ENCODE data around the gene MED13.

The MED13 gene

GRCh38 chr17:62045109-62045508, 20.0 kb downstream of the MED13 start:
- no peak overlapping the region for H3K4me3 ChIP-seq (ENCODE audit: low read length)
- no peak for DNase-seq (ENCODE audit: low read depth)
- TF ChIP-seq, protein P1, sequence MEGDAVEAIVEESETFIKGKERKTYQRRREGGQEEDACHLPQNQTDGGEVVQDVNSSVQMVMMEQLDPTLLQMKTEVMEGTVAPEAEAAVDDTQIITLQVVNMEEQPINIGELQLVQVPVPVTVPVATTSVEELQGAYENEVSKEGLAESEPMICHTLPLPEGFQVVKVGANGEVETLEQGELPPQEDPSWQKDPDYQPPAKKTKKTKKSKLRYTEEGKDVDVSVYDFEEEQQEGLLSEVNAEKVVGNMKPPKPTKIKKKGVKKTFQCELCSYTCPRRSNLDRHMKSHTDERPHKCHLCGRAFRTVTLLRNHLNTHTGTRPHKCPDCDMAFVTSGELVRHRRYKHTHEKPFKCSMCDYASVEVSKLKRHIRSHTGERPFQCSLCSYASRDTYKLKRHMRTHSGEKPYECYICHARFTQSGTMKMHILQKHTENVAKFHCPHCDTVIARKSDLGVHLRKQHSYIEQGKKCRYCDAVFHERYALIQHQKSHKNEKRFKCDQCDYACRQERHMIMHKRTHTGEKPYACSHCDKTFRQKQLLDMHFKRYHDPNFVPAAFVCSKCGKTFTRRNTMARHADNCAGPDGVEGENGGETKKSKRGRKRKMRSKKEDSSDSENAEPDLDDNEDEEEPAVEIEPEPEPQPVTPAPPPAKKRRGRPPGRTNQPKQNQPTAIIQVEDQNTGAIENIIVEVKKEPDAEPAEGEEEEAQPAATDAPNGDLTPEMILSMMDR (conservative IDR thresholded peaks at IDR 0.05; ENCODE audit: low read length): no peak

GRCh38 chr17:62043602-62044001, 21.5 kb downstream of the MED13 start:
- no peak for DNase-seq (ENCODE audit: low read depth)
- H3K4me3 ChIP-seq (ENCODE audit: low read length): no peak overlapping the region
- TF ChIP-seq, protein P1 (conservative IDR thresholded peaks at IDR 0.05; ENCODE audit: low read length): no peak

- no peak overlapping the region for H3K4me3 ChIP-seq (ENCODE audit: low read length)
- TF ChIP-seq, protein P1 (conservative IDR thresholded peaks at IDR 0.05; ENCODE audit: low read length): no peak
- DNase-seq (ENCODE audit: low read depth): no peak
These were observed 21.9 kb downstream of the MED13 start for GRCh38 chr17:62043140-62043539.

GRCh38 chr17:62038248-62038647, 26.8 kb downstream of the MED13 start:
- TF ChIP-seq, protein P1 (conservative IDR thresholded peaks at IDR 0.05; ENCODE audit: low read length): no peak
- H3K4me3 ChIP-seq (ENCODE audit: low read length): no peak overlapping the region
- no peak for DNase-seq (ENCODE audit: low read depth)

DNA sequence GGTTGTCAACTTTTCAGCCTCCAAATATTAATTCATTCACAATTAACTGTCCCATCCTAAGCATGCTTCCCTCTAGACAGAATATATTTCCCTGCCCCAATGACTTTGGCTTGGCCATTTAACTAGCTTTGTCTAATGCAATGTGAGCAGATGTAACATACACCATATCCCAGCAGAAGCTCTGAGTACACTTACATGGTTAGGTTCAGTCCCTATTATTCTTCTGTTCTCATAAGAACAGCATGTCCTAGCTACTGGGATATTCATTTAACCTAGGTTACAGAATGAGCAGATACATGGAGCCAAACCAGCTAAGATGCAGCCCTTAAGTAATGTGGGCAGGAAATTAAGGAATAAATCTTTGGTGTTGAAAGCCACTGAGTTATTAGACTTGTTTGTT, 31.8 kb downstream of the MED13 start:
- no peak for DNase-seq (ENCODE audit: low read depth)
- no peak overlapping the region for H3K4me3 ChIP-seq (ENCODE audit: low read length)
- TF ChIP-seq, protein P1 (conservative IDR thresholded peaks at IDR 0.05; ENCODE audit: low read length): no peak

DNA sequence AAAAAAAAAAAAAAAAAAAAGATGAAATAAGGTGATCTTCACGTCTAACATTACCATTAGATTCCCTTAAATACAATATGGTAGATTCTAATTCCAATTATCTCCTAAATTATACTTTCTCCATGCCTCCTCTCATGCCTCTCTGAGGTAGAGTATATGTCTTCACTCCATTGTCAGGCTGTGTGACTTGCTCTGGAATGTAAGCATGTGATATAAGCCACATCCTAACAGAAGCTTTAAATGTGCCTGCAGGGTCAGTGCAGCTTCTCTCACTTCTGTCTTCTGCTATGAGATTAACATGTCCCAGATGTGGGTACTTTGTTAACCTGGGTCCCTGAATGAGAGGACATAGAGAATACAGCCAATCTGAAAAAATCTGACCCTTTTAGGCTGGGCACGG, 32.6 kb downstream of the MED13 start:
- TF ChIP-seq, protein P1 (conservative IDR thresholded peaks at IDR 0.05; ENCODE audit: low read length): no peak
- no peak for DNase-seq (ENCODE audit: low read depth)
- no peak overlapping the region for H3K4me3 ChIP-seq (ENCODE audit: low read length)

- H3K4me3 ChIP-seq (ENCODE audit: low read length): no peak overlapping the region
- DNase-seq (ENCODE audit: low read depth): no peak
- TF ChIP-seq, protein P1 (conservative IDR thresholded peaks at IDR 0.05; ENCODE audit: low read length): no peak
These were observed 34.8 kb downstream of the MED13 start for GRCh38 chr17:62030264-62030663.

Data from AG10803 (cell line).